ENCODE data around the gene MITF. TPM values are rescaled to one million over a fixed set of nuclear protein-coding genes. Genes with fewer than 3 reads are reported as not detected.
A peak's percentile ranks its signal among the peaks of the same experiment; 100 is the strongest.

The MITF gene
- total RNA-seq, 1 experiment from 2014 or later, result 4.3 TPM

DNA sequence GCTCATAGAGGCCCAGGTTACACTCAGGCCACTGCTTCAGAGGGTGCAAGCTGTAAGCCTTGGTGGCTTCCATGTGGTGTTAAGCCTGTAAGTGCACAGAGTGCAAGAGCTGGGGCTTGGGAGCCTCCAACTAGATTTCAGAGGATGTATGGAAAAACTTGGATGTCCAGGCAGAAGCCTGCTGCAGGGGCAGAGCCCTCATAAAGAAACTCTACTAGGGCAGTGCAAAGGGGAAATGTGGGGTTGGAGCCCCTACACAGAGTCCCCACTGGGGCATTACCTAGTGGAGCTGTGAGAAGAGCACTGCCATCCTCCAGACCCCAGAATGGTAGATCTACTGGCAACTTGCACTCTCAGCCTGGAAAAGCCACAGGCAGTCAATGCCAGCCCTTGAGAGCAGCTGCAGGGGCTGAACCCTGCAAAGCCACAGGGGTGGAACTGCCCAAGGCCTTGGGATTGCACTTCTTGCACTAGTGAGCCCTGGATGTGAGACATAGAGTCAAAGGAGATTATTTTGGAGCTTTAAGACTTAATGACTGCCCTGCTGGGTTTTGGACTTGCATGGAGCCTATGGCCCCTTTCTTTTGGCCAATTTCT lies 14.0 kb downstream of the MITF start:
- POLR2A ChIA-PET, result no interaction called here
- TF ChIP-seq, protein P1, sequence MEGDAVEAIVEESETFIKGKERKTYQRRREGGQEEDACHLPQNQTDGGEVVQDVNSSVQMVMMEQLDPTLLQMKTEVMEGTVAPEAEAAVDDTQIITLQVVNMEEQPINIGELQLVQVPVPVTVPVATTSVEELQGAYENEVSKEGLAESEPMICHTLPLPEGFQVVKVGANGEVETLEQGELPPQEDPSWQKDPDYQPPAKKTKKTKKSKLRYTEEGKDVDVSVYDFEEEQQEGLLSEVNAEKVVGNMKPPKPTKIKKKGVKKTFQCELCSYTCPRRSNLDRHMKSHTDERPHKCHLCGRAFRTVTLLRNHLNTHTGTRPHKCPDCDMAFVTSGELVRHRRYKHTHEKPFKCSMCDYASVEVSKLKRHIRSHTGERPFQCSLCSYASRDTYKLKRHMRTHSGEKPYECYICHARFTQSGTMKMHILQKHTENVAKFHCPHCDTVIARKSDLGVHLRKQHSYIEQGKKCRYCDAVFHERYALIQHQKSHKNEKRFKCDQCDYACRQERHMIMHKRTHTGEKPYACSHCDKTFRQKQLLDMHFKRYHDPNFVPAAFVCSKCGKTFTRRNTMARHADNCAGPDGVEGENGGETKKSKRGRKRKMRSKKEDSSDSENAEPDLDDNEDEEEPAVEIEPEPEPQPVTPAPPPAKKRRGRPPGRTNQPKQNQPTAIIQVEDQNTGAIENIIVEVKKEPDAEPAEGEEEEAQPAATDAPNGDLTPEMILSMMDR (IDR thresholded peaks at IDR 0.05; ENCODE audit: insufficient read depth in 1 of 2, low read depth in 1 of 2, low read length in 1 of 2, severe bottlenecking in 1 of 2, unreplicated experiment in 1 of 2), result no peak
- peaks cover 10% of the 10 kb centered on the region; the same call in 1 of the 2 replicates for H3K9me3 ChIP-seq
- no peaks in the 10 kb centered on the region for H3K27me3 ChIP-seq (replicated peaks; ENCODE audit: control insufficient read depth, insufficient read depth, low read length)
- Mint-ChIP-seq H3K4me3 (ENCODE audit: unreplicated experiment) (no peak overlapping the region), H3K27me3 (ENCODE audit: insufficient read depth, unreplicated experiment) (no peaks in the 10 kb centered on the region), H3K36me3 (ENCODE audit: insufficient read depth, unreplicated experiment) (no peaks in the 10 kb centered on the region), H3K27ac (ENCODE audit: unreplicated experiment) (no peak overlapping the region), H3K9me3 (ENCODE audit: unreplicated experiment) (peaks cover 13% of the 10 kb centered on the region), H3K4me1 (ENCODE audit: low read depth, unreplicated experiment) (peaks cover 9% of the 10 kb centered on the region)
- CTCF ChIA-PET, result no interaction called here
- DNase-seq, result no peak
- no TSS peak for BruUV-seq (replicated peaks)
- H3K4me3 ChIP-seq (ENCODE audit: low read depth, low read length), result no peak overlapping the region
- H3K4me1 ChIP-seq, result no peaks in the 10 kb centered on the region
- intact Hi-C loops (cut with micrococcal nuclease; ENCODE audit: unreplicated experiment), result no loop called here
- H3K36me3 ChIP-seq (ENCODE audit: control insufficient read depth, insufficient read depth, low read length), result no peaks in the 10 kb centered on the region

DNA sequence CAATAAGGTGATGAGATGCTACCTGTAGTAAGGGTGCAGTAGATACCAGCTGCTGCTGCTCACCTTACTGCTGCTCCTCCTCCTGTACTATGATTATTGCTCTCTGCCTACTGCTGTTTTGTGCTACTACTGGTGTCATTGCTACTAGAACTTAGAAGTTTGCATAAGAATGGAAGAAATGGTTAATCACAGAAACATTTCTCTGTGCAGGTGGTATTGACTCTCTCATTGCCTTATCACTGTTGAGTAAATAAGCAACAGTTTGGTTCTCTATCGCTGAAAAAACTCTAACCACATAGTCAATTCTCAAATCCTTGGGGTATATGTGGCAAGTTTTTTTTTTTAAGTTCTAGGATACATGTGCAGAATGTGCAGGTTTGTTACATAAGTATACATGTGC lies 16.5 kb downstream of the MITF start:
- H3K27me3 ChIP-seq (replicated peaks; ENCODE audit: control insufficient read depth, insufficient read depth, low read length), result no peaks in the 10 kb centered on the region
- H3K4me3 ChIP-seq (ENCODE audit: low read depth, low read length), result no peak overlapping the region
- ChIA-PET POLR2A (no interaction called here), CTCF (no interaction called here)
- H3K4me1 Mint-ChIP-seq (ENCODE audit: low read depth, unreplicated experiment), result peaks cover 9% of the 10 kb centered on the region
- no peaks in the 10 kb centered on the region for H3K36me3 ChIP-seq (ENCODE audit: control insufficient read depth, insufficient read depth, low read length)
- no peak for DNase-seq
- H3K27ac Mint-ChIP-seq (ENCODE audit: unreplicated experiment), result no peak overlapping the region
- BruUV-seq (replicated peaks), result no TSS peak
- TF ChIP-seq, protein P1 (IDR thresholded peaks at IDR 0.05; ENCODE audit: insufficient read depth in 1 of 2, low read depth in 1 of 2, low read length in 1 of 2, severe bottlenecking in 1 of 2, unreplicated experiment in 1 of 2), result no peak
- H3K4me1 ChIP-seq, result peaks cover 2% of the 10 kb centered on the region; the same call in 1 of the 2 replicates
- H3K36me3 Mint-ChIP-seq (ENCODE audit: insufficient read depth, unreplicated experiment), result no peaks in the 10 kb centered on the region
- no peaks in the 10 kb centered on the region for H3K27me3 Mint-ChIP-seq (ENCODE audit: insufficient read depth, unreplicated experiment)
- peaks cover 10% of the 10 kb centered on the region; the same call in 1 of the 2 replicates for H3K9me3 ChIP-seq
- H3K4me3 Mint-ChIP-seq (ENCODE audit: unreplicated experiment), result no peak overlapping the region
- intact Hi-C loops (cut with micrococcal nuclease; ENCODE audit: unreplicated experiment), result no loop called here
- H3K9me3 Mint-ChIP-seq (ENCODE audit: unreplicated experiment), result peaks cover 13% of the 10 kb centered on the region

DNA sequence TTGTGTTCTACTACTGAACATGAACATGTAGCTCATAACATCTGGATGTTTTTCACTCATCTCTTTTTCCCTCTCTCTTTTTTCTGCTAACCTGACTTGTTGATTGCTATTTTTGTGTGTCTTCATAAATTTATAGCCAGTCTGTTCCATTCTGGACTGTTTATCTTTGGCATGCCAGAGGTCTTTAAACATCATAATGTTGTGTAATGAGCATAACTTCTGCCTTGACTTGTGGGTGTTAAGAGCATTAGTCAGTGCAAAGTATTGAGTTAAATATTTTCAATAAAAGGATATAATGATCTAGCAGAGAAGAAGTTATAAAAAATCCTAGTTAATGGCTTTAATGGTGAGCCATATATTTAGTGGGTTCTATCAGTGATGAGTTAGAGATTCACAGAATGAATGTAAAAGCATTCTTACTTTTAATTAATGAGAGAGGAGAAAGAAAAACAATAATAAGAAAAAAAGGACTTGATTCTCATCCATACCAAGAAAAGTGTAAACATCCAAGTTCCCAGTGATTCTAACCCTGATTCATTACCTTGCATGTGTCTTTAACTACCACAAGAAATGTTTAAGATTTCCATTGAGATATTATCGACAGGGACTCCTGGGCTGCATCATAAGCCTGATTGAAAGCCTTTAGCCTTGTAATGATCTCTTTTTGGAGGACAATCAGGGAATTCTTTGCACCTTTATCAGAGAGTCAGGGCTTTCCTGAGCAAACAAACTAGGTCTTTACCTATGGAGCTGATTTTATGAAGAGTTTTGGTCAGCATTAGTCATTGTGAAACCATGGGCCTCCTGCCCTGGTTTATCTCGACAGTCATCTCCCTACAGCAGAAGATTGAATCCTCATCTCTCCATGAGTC lies 22.9 kb downstream of the MITF start:
- Histone ChIP-seq H3K27me3 (replicated peaks; ENCODE audit: control insufficient read depth, insufficient read depth, low read length) (no peaks in the 10 kb centered on the region), H3K9me3 (no peaks in the 10 kb centered on the region), H3K36me3 (ENCODE audit: control insufficient read depth, insufficient read depth, low read length) (no peaks in the 10 kb centered on the region), H3K4me1 (peaks cover 52% of the 10 kb centered on the region), H3K4me3 (ENCODE audit: low read depth, low read length) (no peak overlapping the region)
- TF ChIP-seq, protein P1 (IDR thresholded peaks at IDR 0.05; ENCODE audit: insufficient read depth in 1 of 2, low read depth in 1 of 2, low read length in 1 of 2, severe bottlenecking in 1 of 2, unreplicated experiment in 1 of 2), result no peak
- no peaks in the 10 kb centered on the region for H3K36me3 Mint-ChIP-seq (ENCODE audit: insufficient read depth, unreplicated experiment)
- H3K4me3 Mint-ChIP-seq (ENCODE audit: unreplicated experiment), result peak overlapping the region; percentile 55
- DNase-seq, result peak in 1 of 2 experiments; percentile 21
- H3K27me3 Mint-ChIP-seq (ENCODE audit: insufficient read depth, unreplicated experiment), result no peaks in the 10 kb centered on the region
- ChIA-PET CTCF (interaction anchor here (0.7 kb wide), 1 partner anchor 49 kb away, joined by 3 read pairs; no protein-coding TSS in a partner anchor), POLR2A (no interaction called here)
- no peaks in the 10 kb centered on the region for H3K9me3 Mint-ChIP-seq (ENCODE audit: unreplicated experiment)
- intact Hi-C loops (cut with micrococcal nuclease; ENCODE audit: unreplicated experiment), result loop anchor here (1.0 kb wide), 1 partner anchor 8 kb away; no protein-coding TSS in a partner anchor
- H3K27ac Mint-ChIP-seq (ENCODE audit: unreplicated experiment), result peak overlapping the region; percentile 81
- H3K4me1 Mint-ChIP-seq (ENCODE audit: low read depth, unreplicated experiment), result peaks cover 33% of the 10 kb centered on the region
- BruUV-seq (replicated peaks), result no TSS peak

All from Caco-2 (cell line).